Activated T-helper 1 cell treated with anti-CD3 and anti-CD28 coated beads, Interleukin-2, amount 50 U/mL, for 16 hours (primary cell): ENCODE results near the gene HBS1L.

Experiments
- DNase-seq, 2 donors: peaks; one replicate each; pipeline ENCODE4 v3.0.0-alpha.2; 2020; ENCODE audit warnings: low read depth in 1 of 2, low spot score in 1 of 2

HBS1L gene

DNA sequence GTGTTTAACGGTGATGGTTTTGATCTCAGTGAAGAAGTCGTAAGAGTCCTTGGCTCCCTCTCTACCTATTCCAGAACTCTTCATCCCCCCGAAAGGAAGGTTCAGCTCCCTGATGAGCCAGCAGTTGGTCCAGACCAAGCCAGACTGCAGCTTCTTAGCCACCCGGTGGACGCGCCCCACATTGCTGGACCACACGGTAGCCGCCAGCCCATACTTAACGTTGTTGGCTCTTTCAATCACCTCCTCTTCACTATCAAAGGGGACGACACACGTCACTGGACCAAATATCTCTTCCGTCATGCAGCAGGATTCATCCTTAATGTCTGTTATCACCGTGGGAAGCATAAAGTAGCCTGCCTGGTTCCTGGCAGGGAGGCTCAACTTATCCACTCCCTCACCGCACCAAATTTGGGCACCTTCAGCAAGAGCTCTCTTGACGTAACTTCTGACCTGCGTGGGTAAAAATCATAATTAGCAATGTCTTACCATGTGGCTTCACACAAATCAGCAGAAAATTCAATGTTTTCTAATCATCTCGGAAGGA, 136.1 kb downstream of the HBS1L start:
- no peak for DNase-seq

DNA sequence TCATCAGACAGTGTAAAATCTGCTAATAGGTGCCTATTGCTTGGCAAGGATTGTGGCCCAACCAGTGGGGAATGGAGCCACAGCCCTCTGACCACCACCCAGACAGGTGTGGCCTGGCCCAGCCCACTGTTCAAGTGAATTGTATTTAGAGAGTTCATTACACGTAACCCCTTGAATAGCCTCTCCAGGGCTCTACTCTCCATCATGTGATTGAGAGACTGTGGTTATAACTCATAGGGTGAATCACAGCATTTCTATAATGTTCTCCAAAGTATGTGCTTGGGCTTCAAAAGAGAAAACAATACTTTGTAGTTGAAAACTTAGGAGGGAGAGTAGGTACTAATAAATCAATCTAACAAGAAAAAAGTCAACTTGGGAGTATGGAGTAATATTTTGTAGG, 143.1 kb downstream of the HBS1L start:
- DNase-seq = no peak

DNA sequence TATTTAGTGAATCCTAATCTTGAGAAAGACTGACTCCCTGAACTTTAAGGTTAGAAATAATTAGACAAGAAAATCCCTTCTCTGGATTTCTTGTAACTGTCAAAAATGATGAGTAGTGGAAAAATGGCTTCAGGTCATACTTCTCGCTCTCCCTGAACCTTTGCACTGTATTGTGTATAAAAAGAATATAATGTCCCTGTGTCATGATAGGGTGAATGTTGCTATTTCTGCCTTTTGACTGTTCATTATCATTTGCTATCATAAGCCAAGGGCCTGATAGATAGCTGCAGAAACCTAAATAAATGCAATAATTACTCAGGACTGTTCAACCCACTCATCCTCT, 144.1 kb downstream of the HBS1L start:
- DNase-seq = no peak
